DOHH2 (cell line): ENCODE data around the gene ZIC1.

ENCODE experiments used
- H3F3A ChIP-seq: fragments of 200-600 bp; sonication (generic), shearing (Covaris generic); 2 replicates; pipeline ENCODE4 v1.6.0; 2016; ENCODE audit warnings: antibody characterized with exemption, mild to moderate bottlenecking; ENCODE audit not compliant: control insufficient read depth, insufficient read depth
- H3K27ac ChIP-seq: fragments of 200-600 bp; sonication (generic); 2 replicates; pipeline ENCODE4 v1.5.1; 2014; ENCODE audit warnings: low read depth, mild to moderate bottlenecking, low read length, moderate library complexity
- H3K27me3 ChIP-seq: fragments of 200-600 bp; sonication (generic); 2 replicates; pipeline ENCODE4 v1.6.1; 2014; ENCODE audit warnings: mild to moderate bottlenecking, low read length, mixed read lengths; ENCODE audit not compliant: control insufficient read depth
- H3K36me3 ChIP-seq: fragments of 200-600 bp; sonication (generic); 2 replicates; pipeline ENCODE4 v1.6.1; 2014; ENCODE audit warnings: mild to moderate bottlenecking, low read length, moderate library complexity, mixed read lengths; ENCODE audit not compliant: control insufficient read depth
- H3K4me1 ChIP-seq: fragments of 200-600 bp; sonication (generic); 2 replicates; pipeline ENCODE4 v1.6.1; 2014; ENCODE audit warnings: mild to moderate bottlenecking, low read length, mixed read lengths; ENCODE audit not compliant: control insufficient read depth
- H3K4me2 ChIP-seq: fragments of 200-600 bp; sonication (generic); 2 replicates; pipeline ENCODE4 v1.6.0; 2014; ENCODE audit warnings: mild to moderate bottlenecking, low read length, moderate library complexity
- H3K4me3 ChIP-seq: fragments of 200-600 bp; sonication (generic); 2 replicates; pipeline ENCODE4 v1.5.1; 2014; ENCODE audit warnings: mild to moderate bottlenecking, low read length, mixed read lengths
- H3K79me2 ChIP-seq: fragments of 200-600 bp; sonication (generic); 2 replicates; pipeline ENCODE4 v1.6.1; 2014; ENCODE audit warnings: mild to moderate bottlenecking, low read length, mixed read lengths; ENCODE audit not compliant: control insufficient read depth
- H3K9me2 ChIP-seq: fragments of 200-600 bp; sonication (generic); replicated peaks from 2 replicates; pipeline ENCODE4 v1.6.1; 2014; ENCODE audit warnings: mild to moderate bottlenecking, low read length, mixed read lengths; ENCODE audit not compliant: control insufficient read depth
- H3K9me3 ChIP-seq: fragments of 200-600 bp; sonication (generic); 2 replicates; pipeline ENCODE4 v1.6.1; 2014; ENCODE audit warnings: antibody characterized with exemption, low read length, mixed read lengths; ENCODE audit not compliant: control insufficient read depth, insufficient read depth
- H4K20me1 ChIP-seq: fragments of 200-600 bp; sonication (generic); 2 replicates; pipeline ENCODE4 v1.6.0; 2014; ENCODE audit warnings: low read depth, mild to moderate bottlenecking, antibody characterized with exemption, low read length, moderate library complexity; ENCODE audit not compliant: control insufficient read depth, insufficient read depth
- CTCF ChIP-seq: fragments of 200-600 bp; sonication (generic); IDR thresholded peaks from one replicate; pipeline ENCODE4 v1.5.1; 2014; ENCODE audit warnings: antibody characterized with exemption, mild to moderate bottlenecking, low read depth, low read length; ENCODE audit not compliant: poor library complexity, severe bottlenecking
- EZH2phosphoT487 ChIP-seq: fragments of 200-600 bp; sonication (generic); IDR thresholded peaks from 2 replicates; pipeline ENCODE4 v1.6.1; 2017; ENCODE audit warnings: borderline replicate concordance, mild to moderate bottlenecking, antibody characterized with exemption, low read length, moderate library complexity, mixed read lengths

Gene ZIC1

DNA sequence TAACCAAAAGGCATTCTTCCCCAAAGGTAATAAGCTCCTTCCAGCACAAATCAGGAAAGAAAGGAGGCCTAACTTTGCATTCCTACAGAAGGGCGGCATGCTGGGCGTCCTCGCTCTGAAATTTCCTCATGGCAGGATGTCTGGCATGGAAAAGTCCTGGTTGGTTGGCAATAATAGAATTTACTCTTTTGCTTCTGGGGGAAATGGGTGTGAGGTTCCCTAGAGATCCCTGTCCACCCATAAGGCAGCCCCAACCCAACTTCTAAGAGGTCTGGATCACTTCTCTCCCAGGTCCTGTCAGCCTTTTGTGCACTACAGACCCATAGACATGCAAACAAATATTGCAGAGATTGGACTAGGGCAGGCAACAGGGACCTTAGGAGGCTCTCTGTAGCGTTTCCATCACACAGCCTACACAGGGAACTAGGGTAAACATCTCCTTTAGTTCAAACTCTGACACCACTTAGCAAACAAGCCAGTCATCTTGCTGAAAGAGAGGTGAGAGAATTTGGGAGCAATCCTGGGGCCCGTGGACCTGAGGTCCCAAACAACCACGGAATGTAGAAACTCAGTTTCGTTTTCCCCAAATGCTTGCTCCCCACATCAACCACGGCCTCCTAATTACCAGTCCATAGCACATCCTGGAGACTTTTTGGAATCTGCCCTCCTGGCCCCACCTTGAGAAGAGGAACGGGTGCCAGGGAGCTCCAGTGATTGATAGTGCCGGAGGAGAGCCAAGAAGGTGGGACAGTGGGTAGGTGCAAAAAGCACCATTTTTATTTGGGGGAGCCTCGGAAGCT, 5.0 kb upstream of the ZIC1 start:
- H3K4me3 ChIP-seq: no peak overlapping the region
- no peaks in the 10 kb centered on the region for H4K20me1 ChIP-seq
- TF ChIP-seq CTCF: no peak
- TF ChIP-seq EZH2phosphoT487: no peak
- H3K36me3 ChIP-seq: no peaks in the 10 kb centered on the region
- H3K9me3 ChIP-seq: no peaks in the 10 kb centered on the region
- H3K9me2 ChIP-seq: no peaks in the 10 kb centered on the region
- H3K27me3 ChIP-seq: no peaks in the 10 kb centered on the region
- no peak overlapping the region for H3K4me2 ChIP-seq
- H3K79me2 ChIP-seq: no peaks in the 10 kb centered on the region
- H3K4me1 ChIP-seq: no peaks in the 10 kb centered on the region
- H3F3A ChIP-seq: no peaks in the 10 kb centered on the region
- H3K27ac ChIP-seq: no peak overlapping the region

GRCh38 chr3:147404800-147405230, 4.3 kb upstream of the ZIC1 start:
- Histone ChIP-seq H3K79me2 (no peaks in the 10 kb centered on the region), H3F3A (no peaks in the 10 kb centered on the region), H3K4me2 (no peak overlapping the region), H3K27me3 (no peaks in the 10 kb centered on the region), H3K36me3 (no peaks in the 10 kb centered on the region), H3K4me1 (no peaks in the 10 kb centered on the region), H3K9me2 (no peaks in the 10 kb centered on the region), H3K9me3 (no peaks in the 10 kb centered on the region), H3K27ac (no peak overlapping the region), H4K20me1 (no peaks in the 10 kb centered on the region), H3K4me3 (no peak overlapping the region)
- TF ChIP-seq EZH2phosphoT487: no peak
- TF ChIP-seq CTCF: no peak

DNA sequence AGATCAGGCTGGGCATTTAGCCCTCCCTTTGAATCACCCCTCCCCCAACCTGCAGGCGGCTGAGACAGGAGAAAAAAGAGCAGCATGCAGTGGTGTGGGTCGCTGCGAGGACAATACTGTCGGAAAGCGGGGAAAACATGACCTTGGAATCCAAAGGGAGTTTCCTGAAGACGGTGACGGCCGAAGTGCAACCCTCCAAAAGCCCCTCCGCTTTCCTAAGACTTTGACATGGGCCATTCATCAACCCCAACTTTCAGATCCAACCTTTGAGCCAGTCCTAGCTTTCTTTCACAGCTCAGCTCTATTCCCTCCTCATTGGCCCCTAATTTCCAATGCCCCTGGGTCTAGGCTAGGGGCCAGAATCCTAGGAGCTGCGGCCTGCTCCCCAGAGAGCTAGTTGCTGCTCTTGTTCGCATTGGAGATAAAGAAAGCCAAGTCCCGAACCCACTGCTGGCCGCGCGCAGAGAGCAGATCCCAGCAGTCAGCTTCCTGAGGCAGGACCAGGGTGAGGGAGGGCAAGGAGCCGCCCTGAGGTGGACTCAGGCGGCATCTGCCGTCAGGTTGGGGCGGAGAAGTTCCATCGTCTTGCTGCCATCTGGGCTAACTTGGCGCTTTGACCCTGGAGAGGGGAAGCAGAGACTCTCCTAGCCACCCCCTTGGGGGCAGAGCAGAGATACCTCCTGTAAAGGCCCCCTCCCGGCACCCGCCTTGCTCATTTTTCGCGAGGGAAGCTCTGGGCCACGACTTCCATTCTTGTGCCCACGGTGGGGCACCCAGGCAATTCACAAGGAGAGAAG, 3.7 kb upstream of the ZIC1 start:
- no peaks in the 10 kb centered on the region for H3F3A ChIP-seq
- H4K20me1 ChIP-seq: no peaks in the 10 kb centered on the region
- no peak overlapping the region for H3K27ac ChIP-seq
- no peaks in the 10 kb centered on the region for H3K79me2 ChIP-seq
- no peak overlapping the region for H3K4me3 ChIP-seq
- H3K4me1 ChIP-seq: no peaks in the 10 kb centered on the region
- no peaks in the 10 kb centered on the region for H3K27me3 ChIP-seq
- H3K9me3 ChIP-seq: no peaks in the 10 kb centered on the region; the same call in 1 of the 2 replicates
- H3K4me2 ChIP-seq: no peak overlapping the region
- no peak for TF ChIP-seq EZH2phosphoT487
- H3K36me3 ChIP-seq: no peaks in the 10 kb centered on the region
- no peaks in the 10 kb centered on the region for H3K9me2 ChIP-seq
